Trophoblast cell (in vitro differentiated cells and primary cell): ENCODE measurements around the gene GNA12.
A peak's percentile ranks its signal among the peaks of the same experiment; 100 is the strongest.

ENCODE experiments used
- DNase-seq, 2 donors: peaks; one replicate each; pipeline ENCODE4 v3.0.0-alpha.2; 2016
- H2AFZ ChIP-seq: 2 replicates; pipeline ENCODE4 v1.6.1; 2013; ENCODE audit warnings: low read length, moderate library complexity, mild to moderate bottlenecking; ENCODE audit not compliant: insufficient read depth, poor library complexity
- H2AK5ac ChIP-seq: 2 replicates; pipeline ENCODE4 v1.6.1; 2013; ENCODE audit warnings: mild to moderate bottlenecking, low read length
- H2BK120ac ChIP-seq: 2 replicates; pipeline ENCODE4 v1.6.1; 2013; ENCODE audit warnings: low read length, mild to moderate bottlenecking, moderate library complexity; ENCODE audit not compliant: insufficient read depth, poor library complexity
- H2BK12ac ChIP-seq: 2 replicates; pipeline ENCODE4 v1.6.1; 2013; ENCODE audit warnings: mild to moderate bottlenecking, low read length, moderate library complexity
- H2BK5ac ChIP-seq: 2 replicates; pipeline ENCODE4 v1.6.1; 2013; ENCODE audit warnings: low read length, low read depth, moderate library complexity, mild to moderate bottlenecking; ENCODE audit not compliant: poor library complexity
- H3K14ac ChIP-seq: 2 replicates; pipeline ENCODE4 v1.6.1; 2013; ENCODE audit warnings: mild to moderate bottlenecking, low read length
- H3K18ac ChIP-seq: 2 replicates; pipeline ENCODE4 v1.6.1; 2013; ENCODE audit warnings: mild to moderate bottlenecking, low read length
- H3K23ac ChIP-seq: 2 replicates; pipeline ENCODE4 v1.6.1; 2013; ENCODE audit warnings: low read length
- H3K27ac ChIP-seq: 2 replicates; pipeline ENCODE4 v1.5.1; 2013; ENCODE audit warnings: low read depth, mild to moderate bottlenecking, inconsistent platforms, low read length, moderate library complexity
- H3K27me3 ChIP-seq: 2 replicates; pipeline ENCODE4 v1.6.1; 2013; ENCODE audit warnings: inconsistent platforms, mild to moderate bottlenecking, low read length, moderate library complexity; ENCODE audit not compliant: insufficient read depth
- H3K36me3 ChIP-seq, 2 experiments: 1 replicate in 1 of 2; 2 replicates in 1 of 2; pipeline ENCODE4 v1.6.1; 2013; ENCODE audit warnings: low read length in 2 of 2, mild to moderate bottlenecking in 2 of 2, moderate library complexity in 1 of 2; ENCODE audit not compliant: insufficient read depth in 2 of 2, control insufficient read depth in 1 of 2
- H3K4ac ChIP-seq: 2 replicates; pipeline ENCODE4 v1.6.1; 2013; ENCODE audit warnings: low read depth, mild to moderate bottlenecking, low read length, moderate library complexity
- H3K4me1 ChIP-seq, 2 experiments: 1 replicate in 1 of 2; 2 replicates in 1 of 2; pipeline ENCODE4 v1.6.1; 2013; ENCODE audit warnings: low read length in 2 of 2, mild to moderate bottlenecking in 2 of 2, moderate library complexity in 1 of 2; ENCODE audit not compliant: insufficient read depth in 2 of 2, control insufficient read depth in 1 of 2
- H3K4me2 ChIP-seq: 2 replicates; pipeline ENCODE4 v1.6.1; 2013; ENCODE audit warnings: inconsistent platforms, mild to moderate bottlenecking, low read length, moderate library complexity
- H3K4me3 ChIP-seq: 2 replicates; pipeline ENCODE4 v1.5.1; 2013; ENCODE audit warnings: mild to moderate bottlenecking, low read depth, low read length, inconsistent platforms
- H3K79me1 ChIP-seq: one replicate; pipeline ENCODE4 v1.6.1; 2013; ENCODE audit warnings: low read length
- H3K79me2 ChIP-seq: 2 replicates; pipeline ENCODE4 v1.6.1; 2013; ENCODE audit warnings: low read length, mild to moderate bottlenecking; ENCODE audit not compliant: control insufficient read depth, insufficient read depth, poor library complexity
- H3K9ac ChIP-seq: 2 replicates; pipeline ENCODE4 v1.6.1; 2013; ENCODE audit warnings: mild to moderate bottlenecking, low read length
- H3K9me3 ChIP-seq: 2 replicates; pipeline ENCODE4 v1.6.1; 2013; ENCODE audit warnings: low read depth, mild to moderate bottlenecking, control low read depth, inconsistent platforms, low read length; ENCODE audit not compliant: insufficient read depth
- H4K12ac ChIP-seq: 2 replicates; pipeline ENCODE4 v1.6.1; 2013; ENCODE audit warnings: low read depth, mild to moderate bottlenecking, low read length, moderate library complexity
- H4K8ac ChIP-seq: 2 replicates; pipeline ENCODE4 v1.6.1; 2013; ENCODE audit warnings: low read depth, mild to moderate bottlenecking, low read length, moderate library complexity
- H4K91ac ChIP-seq: one replicate; pipeline ENCODE4 v1.6.1; 2013; ENCODE audit warnings: low read depth, mild to moderate bottlenecking, low read length, moderate library complexity
- WGBS: extraction: QIAGEN DNeasy Blood & Tissue Kit; methylation state at CpG from one replicate; pipeline ENCODE4 v1.1.7; 2013; ENCODE audit warnings: missing lambda C conversion rate; ENCODE audit not compliant: insufficient read length, insufficient coverage; ENCODE audit errors: extremely low coverage; 5-methylcytosine and 5-hydroxymethylcytosine counted together

GNA12 gene

DNA sequence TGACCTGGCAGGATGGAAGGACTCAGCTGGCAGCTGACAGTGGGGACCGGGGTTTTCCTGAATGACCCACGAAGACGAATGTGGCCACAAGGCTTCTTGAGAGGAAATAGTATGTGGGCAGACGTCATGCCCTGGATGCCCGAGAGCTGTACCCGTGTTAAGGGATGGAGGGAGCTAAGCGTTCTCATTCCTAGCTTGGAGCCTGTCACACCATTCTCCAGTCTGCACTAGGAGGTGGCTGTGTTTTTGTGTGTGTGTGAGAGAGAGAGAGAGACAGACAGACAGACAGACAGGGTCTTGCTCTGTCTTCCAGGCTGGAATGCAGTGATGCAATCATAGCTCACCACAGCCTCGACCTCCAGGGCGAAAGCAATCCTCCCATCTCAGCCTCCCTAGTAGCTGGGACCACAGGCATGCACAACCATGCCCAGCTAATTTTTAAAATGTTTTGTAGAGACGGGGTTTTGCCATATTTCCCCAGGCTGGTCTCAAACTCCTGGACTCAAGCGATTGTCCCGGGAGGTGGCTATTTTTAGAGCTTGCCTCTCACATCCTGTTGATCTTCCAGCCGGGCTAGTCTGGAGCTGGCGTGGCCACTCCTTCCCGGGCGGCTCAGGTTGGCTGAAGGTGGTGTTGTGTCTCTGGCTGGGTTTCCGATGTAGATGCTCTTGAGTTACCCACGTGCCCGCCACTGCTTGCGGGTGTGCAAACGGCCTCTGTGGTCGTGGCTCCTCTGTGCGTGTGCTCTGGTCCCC, 154.0 kb downstream of the GNA12 start:
- Histone ChIP-seq H2AFZ (no peak overlapping the region), H2AK5ac (peak overlapping the region; percentile 6), H3K79me2 (peaks cover 3% of the 10 kb centered on the region), H2BK120ac (no peak overlapping the region), H3K79me1 (peaks cover 3% of the 10 kb centered on the region), H3K27ac (no peak overlapping the region), H4K91ac (peak overlapping the region; percentile 10), H3K4ac (no peak overlapping the region), H3K4me3 (no peak overlapping the region), H3K9me3 (no peaks in the 10 kb centered on the region), H3K14ac (peak overlapping the region; percentile 26), H3K9ac (no peak overlapping the region), H2BK12ac (peak overlapping the region; percentile 51), H3K27me3 (peaks cover 22% of the 10 kb centered on the region), H3K36me3 (no peaks in the 10 kb centered on the region), H4K12ac (no peak overlapping the region), H3K23ac (no peak overlapping the region), H3K18ac (peak overlapping the region; percentile 8), H4K8ac (no peak overlapping the region), H3K4me1 (peaks cover 21 to 22% of the 10 kb centered on the region in 2 experiments), H2BK5ac (no peak overlapping the region), H3K4me2 (no peak overlapping the region)
- no CpG with 5 or more reads among the region's 23 CpGs for WGBS
- peak; percentile 91 to 92 for DNase-seq

DNA sequence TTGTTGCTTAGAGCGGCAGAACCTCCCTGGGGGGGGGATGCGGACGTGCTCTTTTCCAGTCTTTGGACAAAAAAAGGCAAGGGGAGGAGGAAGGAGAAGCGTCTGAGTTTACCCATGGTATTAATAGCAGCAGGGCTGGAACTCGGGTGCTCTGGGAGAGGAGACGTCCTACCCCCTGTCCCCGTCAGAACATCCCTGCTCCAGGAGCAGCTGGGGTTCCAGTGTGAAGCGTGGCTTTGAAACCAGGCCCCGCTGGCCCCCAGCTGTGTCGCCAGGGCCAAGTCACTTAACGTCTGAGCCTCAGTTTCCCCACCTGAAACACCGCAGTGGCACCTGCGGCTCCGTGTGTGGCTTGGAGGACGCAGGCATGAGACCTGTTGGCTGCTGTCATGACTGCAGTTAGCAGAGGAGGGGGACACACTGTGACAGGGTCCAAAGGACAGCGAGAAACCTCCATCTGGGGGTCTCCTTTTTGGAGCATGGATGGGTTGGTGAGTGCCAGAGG, 154.7 kb downstream of the GNA12 start:
- H3K4me2 ChIP-seq = no peak overlapping the region
- no peaks in the 10 kb centered on the region for H3K36me3 ChIP-seq
- no peak overlapping the region for H2BK120ac ChIP-seq
- H3K4me1 ChIP-seq = peaks cover 21 to 22% of the 10 kb centered on the region in 2 experiments
- no peak overlapping the region for H3K27ac ChIP-seq
- peak overlapping the region; percentile 8 for H2BK5ac ChIP-seq
- H3K79me2 ChIP-seq = peaks cover 3% of the 10 kb centered on the region
- H3K23ac ChIP-seq = no peak overlapping the region
- no peak overlapping the region for H3K4me3 ChIP-seq
- H3K14ac ChIP-seq = no peak overlapping the region
- no peaks in the 10 kb centered on the region for H3K9me3 ChIP-seq
- WGBS = no CpG with 5 or more reads among the region's 16 CpGs
- peak overlapping the region; percentile 4 for H3K18ac ChIP-seq
- no peak overlapping the region for H3K9ac ChIP-seq
- peak overlapping the region; percentile 51 for H2BK12ac ChIP-seq
- H3K27me3 ChIP-seq = peaks cover 22% of the 10 kb centered on the region
- no peak for DNase-seq
- H2AFZ ChIP-seq = no peak overlapping the region
- H4K12ac ChIP-seq = no peak overlapping the region
- H3K4ac ChIP-seq = no peak overlapping the region
- peak overlapping the region; percentile 10 for H4K91ac ChIP-seq
- H3K79me1 ChIP-seq = peaks cover 3% of the 10 kb centered on the region
- no peak overlapping the region for H4K8ac ChIP-seq
- peak overlapping the region; percentile 36 for H2AK5ac ChIP-seq

DNA sequence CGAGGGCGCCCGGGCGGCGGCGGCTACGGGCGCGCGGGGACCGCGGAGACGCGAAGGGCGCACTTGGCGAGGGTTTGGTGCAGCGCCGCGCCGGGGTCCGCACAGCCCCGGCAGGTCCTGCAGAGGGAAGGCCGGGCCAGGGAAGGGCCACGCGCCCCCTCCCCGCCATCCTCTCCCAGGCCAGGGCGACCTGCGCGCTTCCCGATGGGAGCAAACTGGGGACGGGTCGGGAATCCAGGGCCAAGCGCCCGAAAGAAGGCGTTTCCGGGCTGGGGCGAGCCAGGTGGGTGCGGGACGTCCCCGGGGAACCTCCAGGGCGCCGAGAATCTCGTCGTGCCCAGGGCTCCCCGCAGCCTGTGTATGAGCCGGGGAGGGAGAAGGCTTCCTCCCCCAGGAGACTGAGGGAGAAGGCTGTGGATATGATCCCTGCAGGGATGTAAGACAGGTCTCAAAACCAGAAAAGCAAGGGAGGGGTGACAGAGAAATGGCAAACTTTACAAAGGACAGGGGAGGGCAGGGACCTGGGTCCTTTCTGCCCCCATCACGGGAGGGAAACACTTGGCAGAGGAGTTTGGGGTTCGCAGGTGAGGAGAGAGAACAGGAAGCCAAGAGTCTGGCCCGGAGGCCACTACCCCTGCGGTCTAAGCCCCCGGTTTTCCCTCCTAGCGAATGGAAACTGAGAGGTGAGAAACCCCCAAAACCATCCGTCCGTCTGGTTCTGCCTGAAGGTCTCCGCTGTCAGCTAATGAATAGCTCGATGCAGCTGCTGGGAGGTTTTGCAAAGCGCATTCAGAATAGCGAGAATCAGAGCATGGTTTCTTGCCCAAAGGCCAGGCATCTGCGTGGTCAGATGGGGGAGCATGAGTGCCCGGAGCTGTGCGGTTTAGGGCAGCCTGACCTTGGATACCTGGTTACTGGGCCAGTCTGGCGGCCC, 155.4 kb downstream of the GNA12 start:
- Histone ChIP-seq H3K4me2 (peak overlapping the region; percentile 62), H3K9me3 (no peaks in the 10 kb centered on the region)

DNA sequence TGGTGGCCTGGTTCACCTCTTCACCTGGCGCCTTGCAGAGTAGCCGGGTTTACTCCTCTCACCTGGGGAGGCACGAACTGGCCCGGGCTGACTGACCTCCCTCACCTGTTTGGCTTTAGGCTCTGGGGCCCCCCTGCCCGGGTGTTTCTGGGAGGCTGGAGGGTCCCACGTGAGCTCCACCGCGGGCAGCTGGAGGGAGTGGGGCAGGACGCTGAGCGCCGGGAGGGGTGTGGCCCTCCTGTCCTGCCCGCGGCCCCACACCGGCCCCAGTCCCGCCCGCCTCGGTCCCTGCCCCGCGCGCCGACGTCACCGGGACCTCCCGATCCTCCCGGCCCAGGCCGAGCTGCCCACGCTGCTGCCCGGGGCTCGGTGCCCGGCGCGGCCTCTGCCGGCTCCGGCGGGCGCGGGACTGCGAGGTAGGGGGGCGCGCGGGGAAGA, 156.2 kb downstream of the GNA12 start, which contains the start of gene AMZ1:
Gene AMZ1, plus strand, starts transcription at position 322 of the 438 bp plus-strand sequence. CDS start 12,250 bp downstream, outside the sequence.
- Histone ChIP-seq H4K8ac (peak within 1 kb of the TSS; percentile 32), H3K9me3 (peaks cover 2% of the 10 kb centered on the region), H3K4me2 (peak within 1 kb of the TSS; percentile 62), H3K23ac (no peak within 1 kb of the TSS), H3K36me3 (no peaks in the 10 kb centered on the region), H3K27ac (no peak within 1 kb of the TSS), H4K12ac (no peak within 1 kb of the TSS), H2AFZ (peak within 1 kb of the TSS; percentile 47), H2BK12ac (peak within 1 kb of the TSS; percentile 42), H3K4me3 (peak within 1 kb of the TSS; percentile 64), H2AK5ac (no peak within 1 kb of the TSS), H3K4ac (no peak within 1 kb of the TSS), H3K18ac (peak within 1 kb of the TSS; percentile 39), H3K79me2 (peaks cover 3% of the 10 kb centered on the region), H3K79me1 (peaks cover 3% of the 10 kb centered on the region), H3K27me3 (peaks cover 22% of the 10 kb centered on the region), H3K4me1 (peaks cover 21 to 22% of the 10 kb centered on the region in 2 experiments), H2BK120ac (peak within 1 kb of the TSS; percentile 36), H4K91ac (peak within 1 kb of the TSS; percentile 46), H3K9ac (no peak within 1 kb of the TSS), H2BK5ac (no peak within 1 kb of the TSS), H3K14ac (peak within 1 kb of the TSS; percentile 52)
- no CpG with 5 or more reads among the region's 41 CpGs for WGBS
- peak; percentile 60 to 61 for DNase-seq

More for the DNA sequence above, 155.4 kb downstream of the GNA12 start:
- H3K14ac ChIP-seq = peak overlapping the region; percentile 52
- H3K4ac ChIP-seq = no peak overlapping the region
- H3K27ac ChIP-seq = no peak overlapping the region
- H3K79me1 ChIP-seq = peaks cover 3% of the 10 kb centered on the region
- H3K27me3 ChIP-seq = peaks cover 22% of the 10 kb centered on the region
- no peak overlapping the region for H4K12ac ChIP-seq
- DNase-seq = peak; percentile 61 to 65
- peak overlapping the region; percentile 46 for H4K91ac ChIP-seq
- H2AK5ac ChIP-seq = no peak overlapping the region
- H3K18ac ChIP-seq = peak overlapping the region; percentile 39
- H3K4me3 ChIP-seq = peak overlapping the region; percentile 37
- H4K8ac ChIP-seq = peak overlapping the region; percentile 32
- H2BK120ac ChIP-seq = peak overlapping the region; percentile 36
- no peaks in the 10 kb centered on the region for H3K36me3 ChIP-seq
- H3K4me1 ChIP-seq = peaks cover 21 to 22% of the 10 kb centered on the region in 2 experiments
- H3K9ac ChIP-seq = no peak overlapping the region
- H3K23ac ChIP-seq = no peak overlapping the region
- H2BK5ac ChIP-seq = no peak overlapping the region
- H3K79me2 ChIP-seq = peaks cover 3% of the 10 kb centered on the region
- WGBS = no CpG with 5 or more reads among the region's 62 CpGs
- H2AFZ ChIP-seq = peak overlapping the region; percentile 47
- peak overlapping the region; percentile 42 for H2BK12ac ChIP-seq
